Activated naive CD8-positive, alpha-beta T cell treated with anti-CD3 and anti-CD28 coated beads, Interleukin-2, amount 10 ng/mL, durations not matched to agents 7 days and 5 days (primary cell): ENCODE data around the gene MTURN. TPM values are rescaled to one million over a fixed set of nuclear protein-coding genes. Genes with fewer than 3 reads are reported as not detected.
"Not testable (repeated sequence)": the region's sequence is repeated elsewhere in the genome, so short reads cannot be mapped to it uniquely, and the experiment has no call there.

Experiments
- ATAC-seq: fragments of 150-1000 bp; cut with Tn5 transposase; one replicate; pipeline ENCODE4 v1.10.0; 2021; ENCODE audit warnings: low read depth, moderate library complexity
- POLR2A ChIA-PET: fragments of 350-600 bp; sonication (Branson Sonifier 250); formaldehyde crosslinking; loops from one replicate; lab custom pipeline; 2021; ENCODE audit warnings: antibody characterized with exemption; lab: Charles Lee
- DNase-seq: peaks from one replicate; pipeline ENCODE4 v3.0.0; 2021
- H3K27ac Mint-ChIP-seq: one replicate; pipeline ENCODE4 v1.8.0; 2022; ENCODE audit warnings: mild to moderate bottlenecking, mixed read lengths
- H3K27me3 Mint-ChIP-seq: one replicate; pipeline ENCODE4 v1.8.0; 2022; ENCODE audit warnings: mild to moderate bottlenecking, moderate library complexity, mixed read lengths
- H3K36me3 Mint-ChIP-seq: one replicate; pipeline ENCODE4 v1.8.0; 2021; ENCODE audit warnings: mild to moderate bottlenecking, mixed read lengths
- H3K4me1 Mint-ChIP-seq: one replicate; pipeline ENCODE4 v1.8.0; 2021; ENCODE audit warnings: mixed read lengths
- H3K4me3 Mint-ChIP-seq: one replicate; pipeline ENCODE4 v1.8.0; 2022; ENCODE audit warnings: mild to moderate bottlenecking, moderate library complexity, mixed read lengths
- H3K9me3 Mint-ChIP-seq: one replicate; pipeline ENCODE4 v1.8.0; 2021; ENCODE audit warnings: mixed read lengths
- total RNA-seq, 2 experiments: library from RNA; stranded (reverse); gene quantifications; one replicate each; pipeline ENCODE4 v1.2.3, GENCODE V29; 2021

The MTURN gene
- 1 to 10 TPM; 6.1 to 9.7 TPM for total RNA-seq

DNA sequence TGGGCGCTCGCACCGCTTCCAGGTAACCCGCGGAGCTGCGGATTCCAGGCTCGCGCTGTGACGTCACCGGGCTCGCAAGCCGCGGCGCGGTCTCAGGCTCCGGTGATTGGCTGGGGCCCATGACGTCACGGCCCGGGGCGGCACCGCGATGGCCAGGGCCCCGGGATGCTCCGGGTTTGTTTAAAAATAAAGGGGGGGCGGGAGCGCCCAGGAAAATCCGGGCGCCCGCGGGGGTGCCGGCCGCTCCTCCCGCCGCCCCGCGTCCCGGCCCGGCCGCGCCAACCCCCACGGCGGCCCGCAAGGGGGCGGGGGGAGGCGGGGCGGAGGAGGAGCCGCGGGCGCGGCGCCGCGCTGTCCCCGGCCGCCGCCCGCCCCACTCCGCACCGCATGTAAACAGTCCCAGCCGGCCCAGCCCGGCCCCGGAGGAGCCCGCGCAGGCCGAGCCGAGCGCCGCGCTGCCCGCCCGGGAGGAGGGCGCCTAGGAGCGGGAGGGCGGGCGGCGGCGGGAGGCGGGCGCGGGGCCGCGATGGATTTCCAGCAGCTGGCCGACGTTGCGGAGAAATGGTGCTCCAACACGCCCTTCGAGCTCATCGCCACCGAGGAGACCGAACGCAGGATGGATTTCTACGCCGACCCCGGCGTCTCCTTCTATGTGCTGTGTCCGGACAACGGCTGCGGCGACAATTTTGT is at the start of gene MTURN:
MTURN (plus strand) TSS at position 376 of the 690 bp plus-strand sequence; CDS start at position 527, 151 bp downstream.
- peaks cover 7% of the 10 kb centered on the region for H3K4me1 Mint-ChIP-seq
- peak; percentile 82 for ATAC-seq
- H3K27me3 Mint-ChIP-seq, result peaks cover 34% of the 10 kb centered on the region
- DNase-seq, result peak; percentile 90
- POLR2A ChIA-PET, result interaction anchor here (1.2 to 1.4 kb wide), 2 partner anchors 14 to 23 kb away, joined by 3 to 4 read pairs; no protein-coding TSS in a partner anchor
- no peaks in the 10 kb centered on the region for H3K9me3 Mint-ChIP-seq
- H3K36me3 Mint-ChIP-seq, result no peaks in the 10 kb centered on the region
- H3K4me3 Mint-ChIP-seq, result peak within 1 kb of the TSS; percentile 85
- H3K27ac Mint-ChIP-seq, result peak within 1 kb of the TSS; percentile 79

DNA sequence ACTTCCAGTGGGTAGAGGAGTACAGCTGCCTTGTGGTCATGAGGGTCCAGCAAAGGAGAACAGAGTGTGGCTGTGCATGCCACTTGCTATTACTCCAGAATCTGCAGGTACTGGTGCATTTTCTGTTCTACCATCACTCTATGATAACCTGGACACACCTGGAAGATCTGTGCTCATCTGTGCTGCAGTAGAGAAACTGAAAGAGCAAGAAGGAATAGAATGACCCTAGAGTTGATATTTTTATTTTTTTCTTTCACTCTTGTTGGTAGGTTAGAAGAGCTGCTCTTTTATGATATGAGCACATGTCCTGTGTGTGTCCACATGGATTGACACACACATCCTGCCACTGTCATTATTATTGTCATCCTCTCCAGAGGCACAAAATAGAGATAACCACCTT is 48.3 kb upstream of the MTURN start:
- POLR2A ChIA-PET, result no interaction called here
- peaks cover 7% of the 10 kb centered on the region for H3K36me3 Mint-ChIP-seq
- H3K4me3 Mint-ChIP-seq, result no peak overlapping the region
- ATAC-seq (no peak), DNase-seq (no peak)
- H3K27ac Mint-ChIP-seq, result no peak overlapping the region
- H3K27me3 Mint-ChIP-seq, result no peaks in the 10 kb centered on the region
- peaks cover 6% of the 10 kb centered on the region for H3K4me1 Mint-ChIP-seq
- no peaks in the 10 kb centered on the region for H3K9me3 Mint-ChIP-seq

DNA sequence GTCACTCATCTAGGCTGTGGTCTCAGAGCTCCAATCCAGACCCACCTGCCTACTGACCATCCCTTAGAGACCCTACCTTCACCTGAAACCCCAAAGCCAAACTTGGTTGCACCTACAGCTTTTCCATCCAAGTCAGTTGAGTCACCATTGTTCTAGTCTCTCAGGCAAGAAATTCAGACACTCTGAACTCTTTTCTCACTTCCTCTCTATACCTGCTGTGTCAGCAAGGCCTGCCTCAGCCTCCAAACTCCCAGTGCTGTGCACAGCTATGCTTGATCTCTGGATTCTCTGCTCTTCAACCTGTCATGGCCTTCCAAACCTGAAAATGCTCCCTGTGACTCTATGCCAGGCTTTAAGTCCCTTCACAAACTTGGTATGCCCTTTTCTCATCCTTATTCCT is 47.4 kb upstream of the MTURN start:
- H3K4me1 Mint-ChIP-seq, result peaks cover 6% of the 10 kb centered on the region
- DNase-seq, result no peak
- no peaks in the 10 kb centered on the region for H3K27me3 Mint-ChIP-seq
- no peak overlapping the region for H3K27ac Mint-ChIP-seq
- POLR2A ChIA-PET, result no interaction called here
- H3K4me3 Mint-ChIP-seq, result no peak overlapping the region
- H3K9me3 Mint-ChIP-seq, result no peaks in the 10 kb centered on the region
- no peak for ATAC-seq
- peaks cover 7% of the 10 kb centered on the region for H3K36me3 Mint-ChIP-seq

DNA sequence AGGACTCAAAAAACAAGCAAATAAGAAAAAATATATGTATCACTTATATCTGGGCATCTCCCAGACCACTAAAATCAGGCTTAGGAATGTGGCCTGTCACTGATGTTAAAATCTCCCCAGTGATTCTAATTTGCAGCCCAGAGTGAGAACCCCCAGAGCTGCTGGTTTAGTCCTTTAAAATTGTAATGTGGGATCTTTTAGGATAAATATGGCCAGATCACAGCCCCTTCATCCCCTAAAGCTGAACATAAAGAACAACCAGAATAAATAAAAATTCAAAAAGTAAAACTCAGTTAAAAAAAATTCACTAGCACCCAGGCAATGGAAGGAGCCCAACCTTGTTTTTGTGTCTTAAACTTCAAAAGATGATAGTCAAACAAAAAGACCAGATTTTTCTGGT is 46.4 kb upstream of the MTURN start:
- H3K4me3 Mint-ChIP-seq, result no peak overlapping the region
- H3K9me3 Mint-ChIP-seq, result no peaks in the 10 kb centered on the region
- DNase-seq (no peak), ATAC-seq (no peak)
- POLR2A ChIA-PET, result no interaction called here
- H3K27ac Mint-ChIP-seq, result no peak overlapping the region
- H3K36me3 Mint-ChIP-seq, result peaks cover 7% of the 10 kb centered on the region
- no peaks in the 10 kb centered on the region for H3K27me3 Mint-ChIP-seq
- H3K4me1 Mint-ChIP-seq, result peaks cover 6% of the 10 kb centered on the region

DNA sequence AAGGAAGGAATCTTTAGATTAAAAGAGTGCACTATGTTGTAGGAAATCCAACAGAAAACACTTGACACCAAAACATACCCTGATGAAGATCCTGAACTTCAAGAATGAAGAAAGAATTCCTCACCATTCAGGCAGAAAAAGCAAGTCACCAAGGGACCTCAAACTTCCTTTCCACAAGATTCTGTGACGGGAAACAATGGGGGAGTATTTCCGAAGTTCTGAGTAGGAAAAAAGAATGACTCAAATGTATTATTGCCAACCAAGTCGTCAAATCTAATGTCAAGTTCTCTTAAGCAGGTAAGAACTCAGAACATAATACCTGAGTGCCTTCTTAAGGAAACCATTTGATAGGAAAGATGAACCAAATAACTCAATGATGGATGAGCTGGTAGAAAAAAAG is 44.7 kb upstream of the MTURN start:
- ATAC-seq (no peak), DNase-seq (no peak)
- no peaks in the 10 kb centered on the region for H3K27me3 Mint-ChIP-seq
- peaks cover 2% of the 10 kb centered on the region for H3K4me1 Mint-ChIP-seq
- H3K36me3 Mint-ChIP-seq, result peaks cover 7% of the 10 kb centered on the region
- no peaks in the 10 kb centered on the region for H3K9me3 Mint-ChIP-seq
- H3K27ac Mint-ChIP-seq, result no peak overlapping the region
- H3K4me3 Mint-ChIP-seq, result no peak overlapping the region
- POLR2A ChIA-PET, result no interaction called here

DNA sequence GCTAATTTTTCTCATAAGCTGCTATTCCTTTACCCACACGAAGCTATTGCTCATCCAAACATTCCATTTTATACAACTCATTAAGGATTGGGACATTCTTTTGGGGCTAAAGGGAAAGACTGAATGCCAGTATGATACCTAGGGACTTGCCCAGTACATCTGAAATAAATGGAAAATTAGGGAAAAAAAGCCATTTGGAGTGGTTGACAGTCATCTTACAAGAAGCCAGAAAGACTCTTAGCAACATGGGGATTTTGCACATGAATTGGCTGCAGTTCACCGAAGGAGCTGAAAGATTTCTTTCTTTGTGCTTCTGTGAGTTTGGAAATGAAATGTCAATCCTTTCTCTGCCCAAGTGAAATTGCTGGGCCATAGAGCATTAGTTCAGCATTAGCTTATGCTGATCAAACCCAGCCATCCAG is 43.3 kb upstream of the MTURN start:
- POLR2A ChIA-PET, result no interaction called here
- Mint-ChIP-seq H3K4me1 (peaks cover 2% of the 10 kb centered on the region), H3K27me3 (no peaks in the 10 kb centered on the region), H3K9me3 (no peaks in the 10 kb centered on the region), H3K4me3 (no peak overlapping the region), H3K36me3 (peaks cover 7% of the 10 kb centered on the region), H3K27ac (no peak overlapping the region)
- ATAC-seq, result no peak
- no peak for DNase-seq

DNA sequence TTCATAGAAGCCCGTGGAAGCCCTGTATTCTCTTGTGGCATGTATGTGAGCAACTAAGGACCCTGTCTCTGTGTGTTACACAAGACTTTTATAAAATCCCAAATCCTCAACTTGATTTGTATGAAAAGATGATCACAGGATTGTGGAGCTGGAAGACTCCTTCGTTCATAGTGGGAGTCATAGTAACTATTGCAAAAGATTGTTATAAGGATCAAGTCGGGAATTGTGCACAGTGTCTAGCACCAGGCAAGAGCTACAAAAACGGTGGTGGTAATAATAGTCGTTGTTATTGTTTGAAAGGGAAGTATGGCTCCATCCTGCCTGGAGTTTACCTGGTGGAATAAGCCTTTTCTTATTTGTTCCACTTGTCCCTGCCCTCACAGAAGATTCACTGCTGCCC is 42.8 kb upstream of the MTURN start:
- H3K9me3 Mint-ChIP-seq, result no peaks in the 10 kb centered on the region
- ATAC-seq, result no peak
- H3K27me3 Mint-ChIP-seq, result no peaks in the 10 kb centered on the region
- POLR2A ChIA-PET, result no interaction called here
- DNase-seq, result no peak
- peaks cover 7% of the 10 kb centered on the region for H3K36me3 Mint-ChIP-seq
- no peak overlapping the region for H3K27ac Mint-ChIP-seq
- H3K4me1 Mint-ChIP-seq, result peaks cover 2% of the 10 kb centered on the region
- no peak overlapping the region for H3K4me3 Mint-ChIP-seq

DNA sequence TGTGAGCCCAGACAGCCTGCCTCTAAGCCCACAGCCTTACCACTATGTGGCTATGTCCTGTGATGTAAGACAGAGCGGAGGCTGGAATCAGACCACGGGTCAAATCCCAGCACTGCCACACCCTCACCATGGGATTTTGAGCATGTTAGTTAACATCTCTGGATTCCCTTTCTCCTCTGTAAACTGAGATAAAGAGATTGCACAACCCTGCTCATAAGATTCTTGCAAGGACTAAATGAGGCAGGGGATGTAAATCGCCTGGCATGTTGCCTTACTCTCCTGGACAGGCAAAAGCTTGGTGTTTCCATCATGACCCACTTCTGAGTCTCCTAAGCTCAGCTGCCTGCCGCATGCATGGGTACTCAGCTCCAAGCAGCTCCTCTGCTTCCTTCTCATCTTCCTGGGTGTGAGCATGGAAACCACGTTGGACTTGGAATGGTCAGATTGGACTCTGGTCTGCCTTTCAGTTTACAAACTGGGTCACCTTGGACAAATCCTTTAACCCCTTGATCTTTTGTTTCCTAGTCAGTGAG is 41.3 kb upstream of the MTURN start:
- POLR2A ChIA-PET, result no interaction called here
- no peak overlapping the region for H3K27ac Mint-ChIP-seq
- H3K36me3 Mint-ChIP-seq, result peaks cover 9% of the 10 kb centered on the region
- H3K9me3 Mint-ChIP-seq, result peaks cover 2% of the 10 kb centered on the region
- no peak for ATAC-seq
- H3K27me3 Mint-ChIP-seq, result no peaks in the 10 kb centered on the region
- no peak for DNase-seq
- no peak overlapping the region for H3K4me3 Mint-ChIP-seq
- H3K4me1 Mint-ChIP-seq, result no peaks in the 10 kb centered on the region

DNA sequence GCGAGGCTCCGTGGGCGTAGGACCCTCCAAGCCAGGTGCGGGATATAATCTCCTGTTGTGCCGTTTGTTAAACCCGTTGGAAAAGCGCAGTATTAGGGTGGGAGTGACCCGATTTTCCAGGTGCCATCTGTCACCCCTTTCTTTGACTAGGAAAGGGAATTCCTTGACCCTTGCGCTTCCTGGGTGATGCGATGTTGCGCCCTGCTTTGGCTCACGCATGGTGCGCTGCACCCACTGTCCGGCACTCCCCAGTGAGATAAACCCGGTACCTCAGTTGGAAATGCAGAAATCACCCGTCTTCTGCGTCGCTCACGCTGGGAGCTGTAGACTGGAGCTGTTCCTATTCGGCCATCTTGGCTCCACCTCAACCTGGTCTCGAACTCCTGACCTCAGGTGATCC is 36.2 kb upstream of the MTURN start:
- peaks cover 11% of the 10 kb centered on the region for H3K36me3 Mint-ChIP-seq
- POLR2A ChIA-PET, H3K9me3 Mint-ChIP-seq, H3K4me1 Mint-ChIP-seq, DNase-seq, H3K27ac Mint-ChIP-seq, H3K4me3 Mint-ChIP-seq, ATAC-seq, H3K27me3 Mint-ChIP-seq: not testable (repeated sequence)

DNA sequence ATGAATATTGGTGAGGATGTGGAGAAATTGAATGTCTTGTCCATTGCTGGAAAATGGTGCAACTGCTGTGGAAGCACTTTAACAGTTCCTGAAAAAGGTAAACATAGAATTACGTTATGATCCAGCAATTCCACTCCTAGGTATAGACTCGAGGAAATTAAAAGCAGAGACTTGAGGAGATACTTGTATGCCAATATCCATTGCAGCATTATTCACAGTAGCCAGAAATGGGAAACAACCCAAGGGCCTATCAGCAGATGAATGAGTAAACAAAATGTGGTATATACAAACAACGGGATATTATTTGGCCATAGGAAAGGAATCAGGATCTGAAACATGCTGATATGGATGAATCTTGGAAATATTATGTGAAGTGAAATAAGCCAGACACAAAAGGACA is 32.5 kb upstream of the MTURN start:
- H3K4me1 Mint-ChIP-seq, result no peaks in the 10 kb centered on the region
- H3K36me3 Mint-ChIP-seq, result peaks cover 5% of the 10 kb centered on the region
- no peak overlapping the region for H3K4me3 Mint-ChIP-seq
- peaks cover 2% of the 10 kb centered on the region for H3K9me3 Mint-ChIP-seq
- ATAC-seq, result no peak
- no peak overlapping the region for H3K27ac Mint-ChIP-seq
- no peak for DNase-seq
- POLR2A ChIA-PET, result no interaction called here
- no peaks in the 10 kb centered on the region for H3K27me3 Mint-ChIP-seq

DNA sequence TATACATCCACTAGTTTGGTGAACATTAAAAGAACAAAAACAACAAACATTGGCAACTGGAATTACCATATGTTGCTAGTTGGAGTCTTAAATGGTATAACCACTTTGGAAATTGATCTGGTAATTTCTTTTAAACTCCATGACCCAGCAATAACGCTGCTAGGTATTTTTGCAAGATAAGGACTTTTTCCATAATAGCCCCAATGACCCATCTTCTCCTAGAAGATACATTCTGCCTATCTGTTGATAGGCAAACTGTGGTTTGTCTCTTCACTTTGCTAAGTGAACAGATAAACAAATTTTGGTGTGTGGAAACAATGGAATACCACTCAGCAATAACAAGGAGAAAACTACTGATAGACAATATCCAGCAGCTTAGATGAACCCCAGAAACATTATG is 30.6 kb upstream of the MTURN start:
- no peaks in the 10 kb centered on the region for H3K27me3 Mint-ChIP-seq

DNA sequence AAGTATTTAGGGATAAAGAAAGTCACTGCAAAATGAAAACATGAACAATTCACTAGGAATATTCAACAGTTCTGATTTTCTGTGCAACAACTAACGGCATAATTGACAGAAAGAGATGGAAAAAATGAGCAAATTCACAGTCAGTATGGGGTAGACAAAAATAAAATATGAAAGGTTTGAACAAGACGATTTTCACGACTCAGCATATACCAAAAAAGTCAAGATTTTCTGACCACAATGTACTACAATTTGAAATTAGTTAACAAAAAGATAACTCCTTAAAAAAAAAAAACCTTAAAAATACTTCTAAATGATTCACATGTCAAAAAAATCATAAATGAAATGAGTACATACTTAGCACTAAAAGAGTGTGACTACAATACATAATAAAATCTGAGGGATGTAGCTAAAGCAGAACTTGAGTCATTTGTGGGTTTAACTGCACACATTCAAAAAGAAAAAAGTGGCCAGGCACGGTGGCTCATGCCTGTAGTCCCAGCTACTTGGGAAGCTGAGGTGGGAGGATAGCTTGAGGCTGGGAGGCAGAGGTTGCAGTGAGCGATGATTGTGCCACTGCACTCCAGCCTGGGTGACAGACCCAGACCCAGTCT is 22.6 kb upstream of the MTURN start:
- peaks cover 12% of the 10 kb centered on the region for H3K36me3 Mint-ChIP-seq

More for the DNA sequence above, 30.6 kb upstream of the MTURN start:
- H3K4me1 Mint-ChIP-seq, result no peaks in the 10 kb centered on the region
- H3K4me3 Mint-ChIP-seq, result no peak overlapping the region
- H3K27ac Mint-ChIP-seq, result no peak overlapping the region
- peaks cover 2% of the 10 kb centered on the region for H3K9me3 Mint-ChIP-seq
- no peak for DNase-seq
- peaks cover 1% of the 10 kb centered on the region for H3K36me3 Mint-ChIP-seq
- POLR2A ChIA-PET, result no interaction called here
- ATAC-seq, result no peak

DNA sequence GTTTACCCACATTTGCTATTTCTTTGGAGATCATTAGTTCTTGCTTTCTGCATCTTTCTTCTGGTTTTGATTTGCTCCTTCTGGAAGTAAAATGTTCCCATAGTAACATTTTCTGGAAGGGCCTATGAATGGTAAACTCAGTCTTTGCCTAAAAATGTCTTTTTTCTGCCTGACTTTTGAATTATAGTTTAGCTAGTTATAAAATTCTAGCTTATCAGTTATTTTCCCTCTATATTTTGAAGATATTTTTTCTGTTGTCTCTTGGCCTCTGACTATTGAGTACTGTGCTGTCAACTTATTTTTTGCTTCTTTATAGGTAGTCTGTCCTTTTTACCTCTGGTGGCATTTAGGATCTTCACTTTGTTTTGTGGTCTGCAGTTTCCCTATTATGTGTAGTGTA is 21.6 kb upstream of the MTURN start:
- Mint-ChIP-seq H3K27ac (no peak overlapping the region), H3K9me3 (peaks cover 14% of the 10 kb centered on the region), H3K27me3 (no peaks in the 10 kb centered on the region), H3K36me3 (peaks cover 12% of the 10 kb centered on the region), H3K4me3 (no peak overlapping the region), H3K4me1 (peaks cover 2% of the 10 kb centered on the region)
- DNase-seq (no peak), ATAC-seq (no peak)
- POLR2A ChIA-PET, result no interaction called here

More for the DNA sequence above, 22.6 kb upstream of the MTURN start:
- POLR2A ChIA-PET, result no interaction called here
- peaks cover 14% of the 10 kb centered on the region for H3K9me3 Mint-ChIP-seq
- DNase-seq (no peak), ATAC-seq (no peak)
- H3K27ac Mint-ChIP-seq, result no peak overlapping the region
- H3K27me3 Mint-ChIP-seq, result no peaks in the 10 kb centered on the region
- H3K4me3 Mint-ChIP-seq, result no peak overlapping the region
- peaks cover 2% of the 10 kb centered on the region for H3K4me1 Mint-ChIP-seq
